Measurements from ENCODE around the gene IL1RAPL1.

Gene IL1RAPL1

GRCh38 chrX:29842552-29842951 is 1255.3 kb downstream of the IL1RAPL1 start:
- no peak for TF ChIP-seq CTCF (IDR thresholded peaks at IDR 0.05; ENCODE audit: low read depth, low read length, missing control alignments)
- Histone ChIP-seq H3K27me3 (replicated peaks) (no peaks in the 10 kb centered on the region), H3K27ac (no peak overlapping the region), H3K4me3 (ENCODE audit: low read depth, low read length) (no peak overlapping the region), H3K36me3 (replicated peaks) (no peaks in the 10 kb centered on the region)
- in situ Hi-C loops (cut with HindIII; ENCODE audit: low pct_ligation_motif_present, low sequenced_read_pairs) = no loop called here
- DNase-seq = no peak

GRCh38 chrX:29851857-29852605 is 1264.8 kb downstream of the IL1RAPL1 start:
- in situ Hi-C loops (cut with HindIII; ENCODE audit: low pct_ligation_motif_present, low sequenced_read_pairs) = no loop called here
- DNase-seq = no peak

GRCh38 chrX:29852767-29853166 is 1265.5 kb downstream of the IL1RAPL1 start:
- no peak overlapping the region for H3K27ac ChIP-seq
- peak; percentile 2 for DNase-seq
- in situ Hi-C loops (cut with HindIII; ENCODE audit: low pct_ligation_motif_present, low sequenced_read_pairs) = no loop called here
- no peaks in the 10 kb centered on the region for H3K36me3 ChIP-seq (replicated peaks)
- no peak for TF ChIP-seq CTCF (IDR thresholded peaks at IDR 0.05; ENCODE audit: low read depth, low read length, missing control alignments)
- H3K4me3 ChIP-seq (ENCODE audit: low read depth, low read length) = no peak overlapping the region
- no peaks in the 10 kb centered on the region for H3K27me3 ChIP-seq (replicated peaks)

More at GRCh38 chrX:29851857-29852605, 1264.8 kb downstream of the IL1RAPL1 start:
- H3K36me3 ChIP-seq (replicated peaks) = no peaks in the 10 kb centered on the region
- H3K27ac ChIP-seq = no peak overlapping the region
- H3K4me3 ChIP-seq (ENCODE audit: low read depth, low read length) = no peak overlapping the region
- no peaks in the 10 kb centered on the region for H3K27me3 ChIP-seq (replicated peaks)
- TF ChIP-seq CTCF (IDR thresholded peaks at IDR 0.05; ENCODE audit: low read depth, low read length, missing control alignments) = no peak

GRCh38 chrX:29858714-29859113 is 1271.5 kb downstream of the IL1RAPL1 start:
- no peak for TF ChIP-seq CTCF (IDR thresholded peaks at IDR 0.05; ENCODE audit: low read depth, low read length, missing control alignments)
- in situ Hi-C loops (cut with HindIII; ENCODE audit: low pct_ligation_motif_present, low sequenced_read_pairs) = no loop called here
- Histone ChIP-seq H3K4me3 (ENCODE audit: low read depth, low read length) (no peak overlapping the region), H3K27ac (no peak overlapping the region), H3K36me3 (replicated peaks) (no peaks in the 10 kb centered on the region), H3K27me3 (replicated peaks) (no peaks in the 10 kb centered on the region)
- DNase-seq = peak; percentile 9

- no peak for TF ChIP-seq CTCF (IDR thresholded peaks at IDR 0.05; ENCODE audit: low read depth, low read length, missing control alignments)
- DNase-seq = no peak
- Histone ChIP-seq H3K27me3 (replicated peaks) (no peaks in the 10 kb centered on the region), H3K27ac (no peak overlapping the region), H3K36me3 (replicated peaks) (no peaks in the 10 kb centered on the region), H3K4me3 (ENCODE audit: low read depth, low read length) (no peak overlapping the region)
- in situ Hi-C loops (cut with HindIII; ENCODE audit: low pct_ligation_motif_present, low sequenced_read_pairs) = no loop called here
These were observed 1275.0 kb downstream of the IL1RAPL1 start for GRCh38 chrX:29862126-29862677.

All from brain microvascular endothelial cell (primary cell).